Measurements from ENCODE around the gene TMEM60. TPM values are rescaled to one million over a fixed set of nuclear protein-coding genes. Genes with fewer than 3 reads are reported as not detected.

Gene TMEM60
- total and polyA plus RNA-seq, 2 of the 13 experiments (the other 11 are each of a cell fraction or from before 2014, with no cell fraction given) = 25.6 to 27.7 TPM

- TF ChIP-seq SMAD3 (CRISPR knock-in tag; IDR thresholded peaks at IDR 0.05) (no peak), ZFP90 (CRISPR knock-in tag; IDR thresholded peaks at IDR 0.05; ENCODE audit: borderline replicate concordance) (no peak; the same call in 1 of the 2 replicates), ZNF883 (CRISPR knock-in tag; IDR thresholded peaks at IDR 0.05; ENCODE audit: not compliant biosample characterization) (peak; percentile 80), ZIK1 (CRISPR knock-in tag; IDR thresholded peaks at IDR 0.05; ENCODE audit: borderline replicate concordance, low read depth) (no peak; the same call in 1 of the 2 replicates), MEIS1 (CRISPR knock-in tag; IDR thresholded peaks at IDR 0.05; ENCODE audit: borderline replicate concordance) (no peak; the same call in 1 of the 2 replicates), ZNF768 (CRISPR knock-in tag; IDR thresholded peaks at IDR 0.05) (no peak), ARHGAP35 (CRISPR knock-in tag; IDR thresholded peaks at IDR 0.05; ENCODE audit: borderline replicate concordance) (0 out of 2 replicates have a peak, but pooled peaks have one; percentile 59), KDM6A (CRISPR knock-in tag; IDR thresholded peaks at IDR 0.05; ENCODE audit: low read depth) (no peak), SUZ12 (IDR thresholded peaks at IDR 0.05; ENCODE audit: low read depth, low read length) (no peak), AGO1 (IDR thresholded peaks at IDR 0.05; ENCODE audit: low read depth, low read length, poor library complexity, severe bottlenecking) (peak; percentile 51), SOX5 (CRISPR knock-in tag; IDR thresholded peaks at IDR 0.05; ENCODE audit: borderline replicate concordance) (peak; percentile 28; the same call in 1 of the 2 replicates), FOXA3 (CRISPR knock-in tag; IDR thresholded peaks at IDR 0.05) (peak; percentile 25; the same call in 1 of the 2 replicates), TERF1 (CRISPR knock-in tag; IDR thresholded peaks at IDR 0.05) (no peak), XRCC5 (optimal IDR thresholded peaks at IDR 0.05; ENCODE audit: low read length) (peak; percentile 36), ZNF232 (CRISPR knock-in tag; IDR thresholded peaks at IDR 0.05; ENCODE audit: borderline replicate concordance) (no peak)
- TF ChIP-seq, protein P1, sequence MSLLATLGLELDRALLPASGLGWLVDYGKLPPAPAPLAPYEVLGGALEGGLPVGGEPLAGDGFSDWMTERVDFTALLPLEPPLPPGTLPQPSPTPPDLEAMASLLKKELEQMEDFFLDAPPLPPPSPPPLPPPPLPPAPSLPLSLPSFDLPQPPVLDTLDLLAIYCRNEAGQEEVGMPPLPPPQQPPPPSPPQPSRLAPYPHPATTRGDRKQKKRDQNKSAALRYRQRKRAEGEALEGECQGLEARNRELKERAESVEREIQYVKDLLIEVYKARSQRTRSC (CRISPR knock-in tag; IDR thresholded peaks at IDR 0.05; ENCODE audit: low read depth) = no peak
- TF ChIP-seq, protein P2, sequence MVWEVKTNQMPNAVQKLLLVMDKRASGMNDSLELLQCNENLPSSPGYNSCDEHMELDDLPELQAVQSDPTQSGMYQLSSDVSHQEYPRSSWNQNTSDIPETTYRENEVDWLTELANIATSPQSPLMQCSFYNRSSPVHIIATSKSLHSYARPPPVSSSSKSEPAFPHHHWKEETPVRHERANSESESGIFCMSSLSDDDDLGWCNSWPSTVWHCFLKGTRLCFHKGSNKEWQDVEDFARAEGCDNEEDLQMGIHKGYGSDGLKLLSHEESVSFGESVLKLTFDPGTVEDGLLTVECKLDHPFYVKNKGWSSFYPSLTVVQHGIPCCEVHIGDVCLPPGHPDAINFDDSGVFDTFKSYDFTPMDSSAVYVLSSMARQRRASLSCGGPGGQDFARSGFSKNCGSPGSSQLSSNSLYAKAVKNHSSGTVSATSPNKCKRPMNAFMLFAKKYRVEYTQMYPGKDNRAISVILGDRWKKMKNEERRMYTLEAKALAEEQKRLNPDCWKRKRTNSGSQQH (CRISPR knock-in tag; IDR thresholded peaks at IDR 0.05; ENCODE audit: low read depth) = no peak
Measured at GRCh38 chr7:77798394-77799077, at the start of gene TMEM60, which contains the start of gene PHTF2 (continued).

All from HepG2 (cell line).